HG03108 (cell line): ENCODE measurements around the gene PPM1E.
A peak's percentile ranks its signal among the peaks of the same experiment; 100 is the strongest.

Experiments
- ATAC-seq: cut with Tn5 transposase; IDR thresholded peaks from one replicate; pipeline ENCODE4 v1.9.1; 2021; ENCODE audit warnings: moderate library complexity; ENCODE audit not compliant: unreplicated experiment

The PPM1E gene

DNA sequence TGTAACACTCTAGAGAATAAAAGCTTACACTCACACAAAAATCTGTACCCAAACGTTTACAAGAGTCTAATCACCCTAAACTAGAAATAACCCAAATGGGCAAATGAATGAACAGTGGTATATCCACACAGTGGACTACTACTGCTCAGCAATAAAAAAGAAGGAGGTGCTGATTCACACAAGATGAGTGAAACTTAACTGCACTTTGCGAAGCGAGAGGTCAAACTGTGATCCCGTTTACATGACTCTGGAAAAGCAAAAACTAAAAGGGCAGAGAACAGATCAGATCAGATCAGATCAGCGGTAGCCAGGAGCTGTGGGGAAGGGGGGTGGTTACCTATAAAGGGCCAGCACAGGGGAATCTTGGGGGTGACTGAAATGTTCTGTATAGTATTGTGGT, 237.7 kb downstream of the PPM1E start:
- no peak for ATAC-seq

DNA sequence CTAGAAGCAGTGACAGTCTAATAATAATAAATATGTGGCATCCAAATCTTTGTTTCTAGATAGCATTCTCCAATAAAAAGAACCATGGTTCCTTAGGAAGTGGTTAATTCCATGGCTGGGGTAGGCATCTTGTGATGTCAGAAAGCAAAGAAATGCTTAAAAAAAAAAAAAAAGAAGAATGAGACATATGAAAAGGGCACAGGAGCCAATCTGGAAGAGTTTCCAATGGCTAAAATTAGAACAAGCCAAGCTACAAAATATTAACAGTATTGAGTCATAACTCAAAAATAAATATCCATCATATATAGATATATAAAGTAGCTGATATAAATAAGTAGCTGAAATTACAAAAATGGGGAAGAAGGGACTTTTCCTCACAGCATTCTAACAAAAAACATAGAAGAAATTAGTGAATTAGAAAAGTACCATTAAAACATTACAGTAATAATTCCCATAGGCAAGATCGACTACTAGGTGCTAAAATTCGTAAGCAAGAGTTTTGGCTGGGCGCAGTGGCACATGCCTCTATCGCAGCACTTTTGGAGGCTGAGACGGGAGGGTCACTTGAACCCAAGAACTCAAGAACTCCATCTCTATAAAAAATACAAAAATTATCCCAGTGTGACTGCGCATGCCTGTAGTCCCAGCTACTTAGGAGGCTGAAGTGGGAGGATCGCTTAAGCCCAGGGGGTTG, 239.7 kb downstream of the PPM1E start:
- ATAC-seq: no peak

DNA sequence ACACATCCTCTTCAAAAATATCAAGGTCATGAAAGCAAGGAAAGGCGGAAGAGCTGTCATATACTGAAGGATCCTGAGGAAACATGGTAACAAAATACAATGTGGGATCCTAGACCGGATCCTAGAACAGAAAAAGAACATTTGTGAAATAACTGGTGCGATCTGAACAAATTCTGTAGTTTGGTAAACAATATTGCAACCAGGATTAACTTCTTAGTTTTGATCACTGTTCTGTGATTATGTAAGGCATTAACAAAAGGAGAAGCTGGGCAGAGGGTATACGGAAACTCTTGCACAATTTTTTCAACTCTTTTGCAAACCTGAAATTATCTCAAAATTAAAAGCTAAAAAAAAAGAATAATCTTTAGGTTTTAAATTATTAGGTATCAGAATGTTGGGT, 241.3 kb downstream of the PPM1E start:
- ATAC-seq: no peak

DNA sequence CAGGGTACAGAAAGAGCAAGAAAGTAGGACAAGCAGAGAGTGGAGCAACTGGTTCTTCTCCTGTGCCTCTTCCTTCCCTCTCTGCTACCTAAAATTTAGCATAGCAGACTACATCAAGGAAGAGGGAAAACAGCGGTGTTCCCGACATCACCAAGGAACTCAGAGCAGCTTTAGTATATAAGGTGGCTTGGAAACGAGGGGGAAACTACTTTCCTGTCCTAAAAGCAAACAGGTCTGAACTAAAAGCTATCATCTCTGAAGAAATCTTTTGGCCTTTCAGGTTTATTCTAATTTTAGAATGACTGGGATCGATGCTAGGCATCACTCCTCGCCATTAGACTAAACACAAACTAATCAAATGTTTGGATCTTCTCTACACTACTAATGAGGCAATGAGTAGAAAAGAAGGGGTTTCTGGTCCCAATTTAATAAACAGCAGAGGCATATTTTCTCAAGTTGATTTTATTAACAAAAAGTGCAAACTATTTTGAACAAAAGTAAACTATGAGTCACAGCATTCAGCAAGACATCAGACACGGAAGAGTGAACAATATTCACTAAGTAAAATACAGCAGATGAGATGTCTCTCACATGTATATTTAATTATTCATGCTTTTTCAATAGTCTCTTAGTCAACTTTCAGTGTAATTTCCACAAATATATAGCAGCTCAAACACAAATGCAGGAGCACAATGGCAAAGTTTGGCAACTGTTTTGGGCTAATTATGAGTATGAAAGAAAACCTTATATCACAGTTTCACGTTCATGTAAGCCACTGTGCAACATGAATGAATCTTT, 242.3 kb downstream of the PPM1E start:
- no peak for ATAC-seq

DNA sequence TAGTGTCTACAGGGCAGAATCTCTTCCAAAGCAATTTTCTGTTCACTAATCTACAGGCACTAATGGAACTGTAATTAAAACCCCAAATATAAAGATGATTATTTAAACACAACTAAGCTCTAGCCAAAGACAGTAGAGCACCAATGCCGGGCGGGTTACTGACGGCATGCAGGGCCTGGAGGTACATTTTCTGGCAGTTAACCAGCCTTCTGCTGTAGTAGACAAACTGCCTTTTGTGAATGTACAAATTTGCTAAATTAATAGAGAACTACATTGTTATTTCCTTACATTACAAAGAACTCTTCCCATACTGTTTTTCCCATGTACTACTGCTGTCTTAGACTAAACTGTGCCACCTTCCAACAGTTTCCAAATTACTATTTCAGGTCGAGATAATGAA, 243.2 kb downstream of the PPM1E start:
- ATAC-seq: no peak

DNA sequence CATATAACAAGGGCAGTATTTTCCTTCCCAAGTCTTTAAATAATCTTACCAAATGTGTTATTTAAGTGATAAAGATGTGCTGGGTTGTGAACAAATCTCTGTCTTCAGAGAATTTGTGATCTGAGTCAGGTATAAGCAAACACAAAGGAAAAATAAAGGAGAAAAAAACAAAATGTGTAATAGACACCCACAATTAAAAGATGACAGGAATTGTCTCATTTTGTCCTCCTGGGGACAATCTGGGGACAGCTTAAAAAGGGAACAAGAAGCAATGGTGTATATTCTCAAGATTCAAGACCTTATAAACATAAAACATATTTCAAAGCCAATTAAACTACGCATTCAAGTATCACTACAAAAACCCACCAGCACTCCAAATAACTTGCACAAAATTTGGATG, 243.8 kb downstream of the PPM1E start:
- no peak for ATAC-seq

DNA sequence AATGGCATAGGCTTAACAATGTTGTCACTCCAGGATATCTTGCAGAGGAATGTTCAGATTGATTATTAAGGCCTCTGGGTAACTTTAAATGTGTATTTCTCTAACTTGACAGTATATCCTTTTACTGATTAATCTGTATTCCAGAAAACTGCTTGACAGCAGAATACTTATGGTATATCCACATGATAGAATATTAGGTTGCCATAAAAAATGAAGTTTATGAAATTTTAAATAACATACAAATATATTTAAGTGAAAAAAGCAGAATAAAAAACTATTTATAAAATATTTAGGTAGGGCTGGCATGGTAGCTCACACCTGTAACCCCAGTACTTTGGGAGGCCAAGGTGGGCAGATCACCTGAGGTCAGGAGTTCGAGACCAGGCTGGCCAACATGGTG, 244.4 kb downstream of the PPM1E start:
- no peak for ATAC-seq

DNA sequence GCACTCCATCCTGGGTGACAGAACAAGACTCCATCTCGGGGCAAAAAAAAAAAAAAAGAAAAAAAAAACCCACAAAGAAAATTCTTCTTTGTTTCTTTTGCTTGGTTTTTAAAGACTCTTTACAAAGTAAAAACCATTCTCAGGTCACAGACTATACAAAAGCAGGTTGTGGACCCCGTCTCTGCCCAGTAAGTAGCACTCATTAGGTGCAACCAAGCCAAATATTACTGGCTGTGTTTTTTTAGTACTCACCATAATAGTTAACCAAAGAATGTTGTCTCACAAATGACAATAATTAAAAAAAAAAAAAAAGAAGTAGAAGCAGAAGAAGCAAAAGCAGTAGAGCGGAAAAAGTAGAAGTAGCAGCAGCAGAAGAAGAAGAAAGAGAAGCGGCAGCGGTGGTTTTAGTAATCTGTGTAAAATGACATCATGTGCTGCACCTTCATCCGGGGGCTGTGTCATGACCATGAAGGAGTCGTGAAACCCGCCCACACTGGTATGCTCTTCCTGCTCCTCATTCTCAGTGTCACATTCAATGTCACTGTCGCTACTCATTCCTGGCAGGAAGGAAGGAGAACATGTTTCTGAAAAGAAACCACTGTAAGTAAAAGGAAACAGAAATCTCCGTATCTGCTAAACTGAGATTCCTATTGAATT, 245.6 kb downstream of the PPM1E start:
- peak; percentile 90 for ATAC-seq

DNA sequence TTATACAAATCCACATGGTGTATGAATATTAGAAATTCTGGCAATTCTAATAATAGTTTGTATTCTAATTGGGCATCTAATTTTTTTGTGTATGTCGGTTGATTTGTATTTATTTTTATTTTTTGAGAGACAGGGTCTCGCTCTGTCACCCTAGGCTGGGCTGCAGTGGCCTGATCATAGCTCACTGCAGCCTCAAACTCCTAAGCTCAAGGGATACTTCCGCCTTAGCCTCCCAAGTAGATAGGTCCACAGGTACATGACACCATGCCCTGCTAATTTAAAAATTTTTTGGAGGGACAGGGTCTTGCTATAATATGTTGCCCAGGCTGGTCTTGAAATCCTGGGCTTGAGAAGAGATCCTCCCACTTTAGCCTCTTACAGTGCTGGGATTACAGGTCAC, 246.5 kb downstream of the PPM1E start:
- no peak for ATAC-seq

DNA sequence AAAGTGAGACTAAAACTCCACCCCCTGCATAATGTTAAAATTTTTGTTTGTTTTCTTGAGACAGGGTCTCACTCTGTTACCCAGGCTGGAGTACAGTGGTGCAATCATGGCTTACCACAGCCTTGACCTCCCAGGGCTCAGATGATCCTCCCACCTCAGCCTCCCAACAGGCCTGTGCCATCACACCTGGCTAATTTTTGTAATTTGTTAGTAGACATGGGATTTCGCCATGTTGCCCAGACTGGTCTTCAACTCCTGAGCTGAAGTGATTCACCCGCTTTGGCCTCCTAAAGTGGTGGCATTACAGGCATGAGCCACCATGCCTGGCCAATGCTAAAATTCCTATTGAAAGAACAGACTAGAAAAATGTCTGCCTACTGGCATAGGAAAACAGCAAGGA, 247.2 kb downstream of the PPM1E start:
- no peak for ATAC-seq

DNA sequence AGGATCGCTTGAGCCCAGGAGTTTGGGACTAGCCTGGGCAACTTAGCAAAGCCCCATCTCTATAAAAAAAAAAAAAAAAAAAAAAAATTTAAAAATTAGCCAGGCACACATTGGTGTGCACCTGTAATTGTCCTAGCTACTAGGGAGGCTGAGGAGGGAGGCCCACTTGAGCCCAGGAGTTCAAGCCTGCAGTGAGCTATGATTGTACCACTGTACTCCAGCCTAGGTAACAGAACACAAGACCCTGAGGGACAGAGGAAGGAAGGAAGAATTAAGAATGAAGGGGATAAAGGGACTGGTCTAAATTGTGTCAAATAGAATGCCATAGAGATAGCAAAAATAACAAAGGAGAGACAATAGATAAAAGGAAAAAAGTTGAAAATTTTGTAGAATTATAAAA, 248.2 kb downstream of the PPM1E start:
- no peak for ATAC-seq

DNA sequence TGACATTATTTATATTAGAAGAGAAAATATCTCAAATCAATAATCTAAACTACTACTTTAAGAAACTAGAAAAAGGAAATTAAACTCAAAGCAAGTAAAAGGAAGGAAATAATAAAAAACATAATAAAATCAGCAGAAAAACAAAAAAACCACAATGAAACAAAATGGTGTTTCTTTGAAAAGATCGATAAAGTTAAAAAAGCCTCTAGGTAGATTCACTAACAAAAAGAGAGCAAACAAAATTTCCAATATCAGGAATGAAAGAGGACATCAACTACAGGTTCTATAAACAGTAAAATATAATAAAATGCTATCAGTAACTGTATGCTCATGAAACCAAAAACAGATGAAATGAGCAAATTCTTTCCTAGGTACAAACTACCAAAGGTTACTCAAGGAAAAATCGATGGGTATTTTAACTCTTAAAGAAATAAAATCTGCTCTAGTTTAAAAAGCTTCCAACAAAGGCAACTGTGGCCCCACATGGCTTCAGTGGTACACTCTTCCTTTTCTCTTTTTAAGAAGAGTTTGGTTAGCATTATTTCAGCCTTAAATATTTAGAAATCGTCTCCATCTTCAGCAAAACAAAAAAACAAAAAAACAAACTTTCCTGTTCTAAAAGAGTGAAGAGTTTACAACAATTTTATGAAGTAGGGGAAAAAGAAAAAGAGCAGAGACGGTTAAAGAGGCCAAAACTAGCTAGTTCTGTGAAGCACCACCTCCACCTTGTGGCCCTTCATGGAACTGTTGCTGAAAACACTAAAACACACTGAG, 248.9 kb downstream of the PPM1E start:
- ATAC-seq: no peak

DNA sequence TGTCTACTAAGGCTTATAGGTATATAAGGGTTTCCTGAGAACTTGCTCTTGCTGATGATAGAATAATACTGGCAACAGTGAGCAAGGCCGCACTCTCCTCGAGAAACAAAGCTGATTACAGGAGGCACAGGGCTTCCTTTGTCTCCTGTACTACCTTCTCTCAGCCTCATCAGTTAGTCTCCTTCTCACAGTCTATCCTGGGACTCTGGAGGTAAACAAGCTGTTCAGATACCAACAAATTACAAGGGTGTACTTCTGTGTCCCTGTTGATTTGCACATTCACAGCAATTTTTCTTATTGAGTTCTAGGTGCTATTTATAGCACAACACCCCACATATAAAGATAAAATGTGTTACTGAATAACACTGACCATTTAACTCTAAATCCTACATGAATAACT, 252.3 kb downstream of the PPM1E start:
- no peak for ATAC-seq

DNA sequence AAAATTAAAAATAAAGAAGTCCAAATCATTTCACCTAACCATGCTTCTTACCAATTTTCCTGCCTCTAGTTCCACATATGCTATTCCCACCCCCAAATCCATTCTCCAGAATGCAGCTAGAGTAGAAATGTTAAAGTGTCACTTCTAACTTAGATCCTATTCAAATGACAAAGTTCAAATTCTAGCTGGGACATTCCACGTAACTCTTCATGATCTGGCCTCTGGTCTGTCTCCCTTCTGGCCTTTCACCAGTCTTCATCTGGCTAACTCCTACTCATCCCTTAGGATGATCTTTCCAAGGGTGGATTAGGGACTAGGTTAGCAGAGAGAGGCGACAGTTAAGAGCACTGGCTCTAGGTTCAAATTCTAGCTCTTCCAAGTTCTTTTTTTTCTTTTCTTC, 253.1 kb downstream of the PPM1E start:
- no peak for ATAC-seq

DNA sequence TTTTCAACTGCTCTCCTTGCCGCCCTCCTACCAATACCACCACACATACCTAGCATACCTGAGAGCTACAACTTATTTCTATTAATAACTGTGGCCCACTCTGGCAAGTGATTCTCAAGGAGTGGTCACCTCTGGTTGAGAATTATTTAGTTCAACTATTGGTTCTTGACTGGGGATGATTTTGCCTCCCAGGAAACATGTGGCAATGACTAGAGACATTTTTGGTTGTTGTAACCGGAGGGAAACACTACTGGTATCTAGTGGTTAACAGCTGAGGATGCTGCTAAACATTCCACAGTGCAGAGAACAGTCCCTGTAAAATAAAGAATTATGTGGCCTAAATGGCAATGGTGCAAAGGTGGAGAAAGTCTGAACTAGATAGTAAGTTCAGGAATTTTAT, 254.4 kb downstream of the PPM1E start:
- ATAC-seq: no peak

DNA sequence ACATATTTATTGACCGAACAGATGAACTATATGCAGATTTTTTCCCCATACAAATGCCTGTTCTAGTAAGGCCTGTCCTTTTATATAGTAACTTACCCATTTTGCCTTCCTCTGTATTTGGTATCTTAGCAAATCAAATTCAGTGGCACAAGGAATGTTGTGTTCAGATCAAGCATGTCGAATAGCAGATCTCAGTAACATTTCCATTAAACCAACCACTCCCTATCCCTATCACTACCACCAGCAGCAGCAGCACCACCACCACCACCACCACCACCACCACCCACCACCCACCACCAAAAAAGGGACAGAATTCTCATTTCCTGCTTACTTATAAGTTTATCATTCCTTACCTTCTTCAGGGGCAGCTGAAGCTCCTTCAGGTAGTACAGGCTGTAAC, 256.3 kb downstream of the PPM1E start:
- ATAC-seq: no peak

DNA sequence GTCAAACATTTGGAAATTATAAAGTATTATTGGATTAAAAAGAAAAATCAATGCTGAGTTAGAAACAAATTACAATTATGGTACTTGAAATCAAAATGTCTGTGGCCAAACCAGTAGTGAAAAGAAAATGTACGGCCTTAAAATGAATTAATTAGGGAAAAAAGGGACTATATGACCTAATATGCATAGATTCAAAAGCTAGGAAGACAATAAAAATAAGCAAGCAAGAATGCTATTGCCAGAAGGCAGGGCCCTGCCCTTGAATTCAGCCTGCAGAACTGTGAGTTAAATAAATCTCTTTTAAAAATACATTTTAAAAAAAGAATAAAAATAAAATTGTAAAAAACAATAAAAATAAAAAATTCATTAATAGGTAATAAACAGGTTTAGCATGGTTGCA, 262.4 kb downstream of the PPM1E start:
- no peak for ATAC-seq

DNA sequence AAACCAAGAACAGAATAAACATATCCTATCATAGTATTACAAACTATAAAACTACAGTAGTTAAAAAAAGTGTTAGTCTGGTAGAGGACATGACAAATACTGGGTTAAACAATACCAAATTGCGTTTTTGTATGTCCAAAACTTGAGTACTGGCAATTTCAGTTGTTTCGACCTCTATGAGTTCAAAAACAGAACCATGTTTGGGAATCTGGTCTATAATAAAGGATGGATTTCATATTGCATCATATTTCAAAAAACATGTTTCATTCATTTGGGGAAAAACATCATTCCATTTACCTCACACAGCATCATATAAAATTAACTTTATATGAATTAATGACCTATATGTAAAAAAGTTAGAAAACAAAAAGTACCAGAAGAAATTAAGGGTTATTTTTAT, 269.3 kb downstream of the PPM1E start:
- no peak for ATAC-seq

DNA sequence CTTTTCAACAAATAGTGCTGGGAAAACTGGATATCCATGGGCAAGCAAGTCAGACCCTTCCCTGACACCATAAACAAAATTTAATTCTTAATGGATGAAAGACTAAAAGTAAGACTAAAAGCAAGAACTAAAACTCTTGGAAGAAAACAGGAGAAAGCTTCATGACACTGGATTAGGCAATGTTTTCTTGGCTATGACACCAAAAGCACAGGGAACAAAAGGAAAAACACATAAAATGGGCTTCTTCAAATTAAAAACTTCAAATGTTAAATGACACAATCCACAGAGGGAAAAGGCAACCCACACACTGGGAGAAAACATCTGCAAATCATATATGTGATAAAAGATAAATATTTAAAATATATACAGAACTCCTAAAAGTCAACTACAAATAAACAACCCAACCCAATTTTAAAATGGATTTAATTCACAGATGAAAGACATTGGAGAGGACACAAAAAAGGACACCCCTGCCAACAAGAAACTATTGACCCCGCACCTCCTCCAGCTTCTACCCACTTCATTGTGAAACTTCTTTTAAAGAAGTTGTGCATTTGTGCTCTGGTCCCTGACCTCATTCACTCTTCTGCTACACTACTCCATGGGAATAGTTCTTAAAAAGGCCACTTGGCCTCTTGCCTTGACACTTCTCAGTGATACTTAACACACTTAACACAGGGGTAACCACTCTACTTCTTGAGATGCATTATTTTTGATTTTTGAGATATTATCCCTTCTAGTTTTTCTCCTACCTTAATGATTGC, 270.7 kb downstream of the PPM1E start:
- no peak for ATAC-seq

DNA sequence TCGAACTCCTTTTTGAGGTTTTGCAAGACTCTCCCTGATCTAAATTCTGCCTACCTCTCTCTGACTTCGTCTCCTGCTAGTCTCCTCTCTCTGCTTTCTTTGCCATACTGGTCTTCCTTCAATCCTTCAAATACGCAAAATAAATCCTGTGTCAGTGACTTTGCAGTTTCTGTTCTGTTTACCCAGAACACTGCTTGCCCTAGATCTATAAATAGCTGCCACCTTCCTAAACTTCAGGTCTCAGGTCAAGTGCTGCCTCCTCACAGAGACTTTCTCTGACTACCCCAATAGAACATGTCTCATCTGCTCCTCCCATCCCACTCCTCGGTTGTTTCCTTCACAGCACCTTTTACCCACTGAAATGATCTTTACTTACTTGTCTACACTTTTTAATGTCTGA, 272.1 kb downstream of the PPM1E start:
- no peak for ATAC-seq

DNA sequence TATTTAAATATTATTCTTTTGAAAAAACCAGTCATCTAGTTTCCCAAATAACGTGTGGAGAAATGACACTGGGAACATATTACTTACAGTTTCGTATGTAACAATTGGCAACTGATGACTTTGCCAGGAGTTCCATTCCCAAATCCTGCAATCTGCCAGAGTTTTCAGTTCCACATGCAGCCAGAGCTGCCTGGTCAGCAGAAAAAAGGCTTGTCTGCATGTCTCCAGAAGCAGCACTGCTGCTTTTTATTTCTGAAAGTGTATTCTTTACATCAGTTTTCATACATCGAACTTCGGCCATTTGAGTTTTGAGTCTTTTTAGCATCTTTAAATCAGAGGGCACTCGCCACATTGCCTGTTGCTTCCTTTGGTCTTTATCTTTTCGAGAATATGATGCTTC, 272.7 kb downstream of the PPM1E start:
- ATAC-seq: no peak
